ENCODE results near the gene BDH2. TPM values are rescaled to one million over a fixed set of nuclear protein-coding genes. Genes with fewer than 3 reads are reported as not detected.
A peak's percentile ranks its signal among the peaks of the same experiment; 100 is the strongest.

BDH2 gene
- total RNA-seq, 2 donors from 2014 or later, result 32.8 to 36.4 TPM

- no peaks in the 10 kb centered on the region for H3K4me1 ChIP-seq
- no peak overlapping the region for H3K4me3 ChIP-seq
- H3K9me3 ChIP-seq, result no peaks in the 10 kb centered on the region
- H3K27me3 ChIP-seq, result no peaks in the 10 kb centered on the region
- H3K27ac ChIP-seq, result no peak overlapping the region
- H3K36me3 ChIP-seq, result peaks cover 5% of the 10 kb centered on the region
- no peak for DNase-seq (ENCODE audit: low spot score)
- no peak for TF ChIP-seq CTCF (IDR thresholded peaks at IDR 0.05)
Observed at GRCh38 chr4:103052779-103053178, 46.9 kb downstream of the BDH2 start.

GRCh38 chr4:103052145-103052544 lies 47.5 kb downstream of the BDH2 start:
- no peaks in the 10 kb centered on the region for H3K4me1 ChIP-seq
- DNase-seq (ENCODE audit: low spot score), result no peak
- H3K36me3 ChIP-seq, result peaks cover 1% of the 10 kb centered on the region
- H3K9me3 ChIP-seq, result no peaks in the 10 kb centered on the region
- no peak overlapping the region for H3K4me3 ChIP-seq
- H3K27ac ChIP-seq, result no peak overlapping the region
- no peaks in the 10 kb centered on the region for H3K27me3 ChIP-seq
- TF ChIP-seq CTCF (IDR thresholded peaks at IDR 0.05), result no peak

GRCh38 chr4:103050736-103051436 lies 48.7 kb downstream of the BDH2 start:
- H3K27ac ChIP-seq, result no peak overlapping the region
- H3K27me3 ChIP-seq, result no peaks in the 10 kb centered on the region
- no peaks in the 10 kb centered on the region for H3K36me3 ChIP-seq
- TF ChIP-seq CTCF (IDR thresholded peaks at IDR 0.05), result no peak
- no peak for DNase-seq (ENCODE audit: low spot score)
- no peaks in the 10 kb centered on the region for H3K9me3 ChIP-seq
- no peaks in the 10 kb centered on the region for H3K4me1 ChIP-seq
- no peak overlapping the region for H3K4me3 ChIP-seq

- Histone ChIP-seq H3K27me3 (no peaks in the 10 kb centered on the region), H3K4me1 (no peaks in the 10 kb centered on the region), H3K4me3 (no peak overlapping the region), H3K9me3 (no peaks in the 10 kb centered on the region), H3K27ac (no peak overlapping the region), H3K36me3 (peaks cover 13% of the 10 kb centered on the region)
- no peak for DNase-seq (ENCODE audit: low spot score)
- peak; percentile 36 to 73 for TF ChIP-seq CTCF (IDR thresholded peaks at IDR 0.05)
Observed at GRCh38 chr4:103046416-103047290, 53.0 kb downstream of the BDH2 start.

- DNase-seq (ENCODE audit: low spot score), result no peak
- no peak for TF ChIP-seq CTCF (IDR thresholded peaks at IDR 0.05)
- no peaks in the 10 kb centered on the region for H3K9me3 ChIP-seq
- H3K4me1 ChIP-seq, result no peaks in the 10 kb centered on the region
- H3K4me3 ChIP-seq, result no peak overlapping the region
- peaks cover 13% of the 10 kb centered on the region for H3K36me3 ChIP-seq
- H3K27me3 ChIP-seq, result no peaks in the 10 kb centered on the region
- no peak overlapping the region for H3K27ac ChIP-seq
Observed at GRCh38 chr4:103044183-103044582, 55.5 kb downstream of the BDH2 start.

All from right atrium auricular region (tissue), 2 donors.